BLaER1 treated with 17β-estradiol and CSF1 and Interleukin-3, amounts not matched to agents 10 nM and 100 nM (cell line): ENCODE data around the gene CHST15.

Experiments used
- H3K27ac ChIP-seq, 11 experiments: shearing (Covaris generic); formaldehyde crosslinking; 2 replicates each; pipeline ENCODE4 v1.8.1; 2022
- H3K27me3 ChIP-seq, 11 experiments: shearing (Covaris generic); formaldehyde crosslinking; 2 replicates each; pipeline ENCODE4 v1.8.1; 2022
- H3K36me3 ChIP-seq, 11 experiments: shearing (Covaris generic); formaldehyde crosslinking; 2 replicates each; pipeline ENCODE4 v1.8.1; 2022
- H3K4me1 ChIP-seq, 10 experiments: shearing (Covaris generic); formaldehyde crosslinking; 2 replicates each; pipeline ENCODE4 v1.8.1; 2022
- H3K4me2 ChIP-seq, 11 experiments: shearing (Covaris generic); formaldehyde crosslinking; 2 replicates each; pipeline ENCODE4 v1.8.1; 2022
- H3K4me3 ChIP-seq, 10 experiments: shearing (Covaris generic); formaldehyde crosslinking; 2 replicates each; pipeline ENCODE4 v1.8.1; 2022
- H3K9ac ChIP-seq, 11 experiments: shearing (Covaris generic); formaldehyde crosslinking; 2 replicates each; pipeline ENCODE4 v1.8.1; 2022
- H3K9me3 ChIP-seq, 11 experiments: shearing (Covaris generic); formaldehyde crosslinking; replicated peaks in 1 of 11; 2 replicates each; pipeline ENCODE4 v1.8.1; 2022
- H4K20me1 ChIP-seq, 11 experiments: shearing (Covaris generic); formaldehyde crosslinking; 2 replicates each; pipeline ENCODE4 v1.8.1; 2022
- Cebpa-rat ChIP-seq, 11 experiments: shearing (Covaris generic); IDR thresholded peaks; 2 replicates each; pipeline ENCODE4 v1.8.1; 2022

CHST15 gene

DNA sequence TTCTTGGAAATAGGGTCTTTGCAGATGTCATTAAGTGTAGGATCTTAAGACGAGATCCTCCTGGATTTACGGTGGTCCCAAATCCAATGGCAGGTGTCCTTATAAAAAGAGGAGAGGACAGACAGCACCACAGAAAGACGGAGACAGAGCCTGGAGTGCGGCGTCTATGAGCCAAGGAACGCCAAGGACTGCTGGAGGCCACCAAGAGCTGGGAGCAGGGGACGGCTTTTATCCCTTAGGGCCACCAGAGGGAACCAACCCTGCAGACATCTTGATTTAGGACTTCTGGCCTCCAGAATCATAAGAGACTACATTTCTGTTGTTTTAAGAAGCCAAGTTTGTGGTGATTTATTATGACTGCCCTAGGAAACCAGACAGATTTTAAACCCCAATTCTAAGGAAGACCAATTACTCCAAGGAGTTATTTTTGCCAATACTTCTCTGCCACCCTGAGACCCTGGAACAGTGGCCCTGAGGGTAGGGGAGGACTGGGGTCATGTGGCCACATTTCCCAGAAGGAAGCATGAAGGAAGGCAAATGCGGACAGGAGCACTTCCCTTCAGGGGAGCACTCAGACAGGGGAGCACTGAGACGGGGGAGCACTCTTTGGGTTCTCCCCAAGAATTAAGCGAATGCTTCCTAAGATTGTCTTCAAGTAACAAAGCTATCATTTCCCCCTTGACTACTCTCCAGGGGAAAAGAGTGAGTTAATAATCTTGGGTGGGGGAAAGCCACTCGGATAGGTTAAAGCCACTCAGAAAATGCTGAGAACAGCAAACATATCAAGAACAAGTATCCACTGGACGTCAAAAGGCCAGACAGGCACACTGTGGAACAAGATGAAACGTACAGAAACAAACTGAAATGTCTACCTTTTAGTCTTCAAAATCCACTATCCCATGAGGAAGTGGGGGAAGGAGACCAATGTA, 67.5 kb downstream of the CHST15 start:
- H3K4me2 ChIP-seq = peak overlapping the region in 9 of 11 experiments; percentile 1 to 43 (median 18); a peak in 10 of 22 replicates

DNA sequence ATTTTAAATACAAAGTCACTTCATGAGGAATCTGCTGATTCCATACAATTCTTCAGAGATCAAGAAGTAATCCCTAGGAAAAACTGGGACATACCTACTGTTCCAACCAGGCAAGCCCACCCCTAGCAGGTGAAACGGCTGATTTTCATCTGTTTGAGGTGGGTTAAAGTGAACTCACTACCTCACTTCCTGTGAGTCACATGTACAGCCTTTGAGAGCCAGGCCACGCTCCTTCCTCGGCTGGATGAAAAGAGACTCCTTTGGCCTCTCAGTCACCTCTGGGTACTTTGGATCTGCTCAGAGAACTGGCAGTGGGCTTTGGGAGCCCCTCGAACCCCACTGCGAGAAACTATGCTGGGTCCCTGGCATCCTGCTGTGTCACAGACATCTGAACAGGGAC, 68.2 kb downstream of the CHST15 start:
- Histone ChIP-seq H3K4me2 (0 out of 22 replicates have a peak overlapping the region, but pooled peaks of 1 of the 11 experiments have one; percentile 28), H3K36me3 (peaks cover 85 to 100% (median 98%) of the 10 kb centered on the region in 11 experiments), H3K27me3 (no peaks in the 10 kb centered on the region), H3K4me3 (no peak overlapping the region), H3K4me1 (peaks cover 16 to 49% (median 27%) of the 10 kb centered on the region in 10 experiments; a peak in 19 of 20 replicates), H3K9me3 (no peaks in the 10 kb centered on the region), H4K20me1 (peaks cover 5 to 100% (median 73%) of the 10 kb centered on the region in 11 experiments; a peak in 20 of 22 replicates), H3K27ac (peak overlapping the region in 5 of 11 experiments; percentile 8 to 33 (median 20); a peak in 5 of 22 replicates), H3K9ac (peak overlapping the region in 4 of 11 experiments; percentile 2 to 15 (median 10); a peak in 1 of 22 replicates)
- TF ChIP-seq Cebpa-rat (IDR thresholded peaks at IDR 0.05) = no peak

More for the DNA sequence above, 67.5 kb downstream of the CHST15 start:
- TF ChIP-seq Cebpa-rat (IDR thresholded peaks at IDR 0.05) = no peak
- Histone ChIP-seq H3K4me1 (peaks cover 16 to 42% (median 24%) of the 10 kb centered on the region in 10 experiments; a peak in 19 of 20 replicates), H3K9me3 (no peaks in the 10 kb centered on the region), H3K27ac (peak overlapping the region in 9 of 11 experiments; percentile 1 to 56 (median 29); a peak in 14 of 22 replicates), H3K9ac (peak overlapping the region in 5 of 11 experiments; percentile 2 to 39 (median 10); a peak in 4 of 22 replicates), H3K36me3 (peaks cover 85 to 100% (median 98%) of the 10 kb centered on the region in 11 experiments), H4K20me1 (peaks cover 0 to 100% (median 71%) of the 10 kb centered on the region in 11 experiments; a peak in 17 of 22 replicates), H3K4me3 (no peak overlapping the region), H3K27me3 (no peaks in the 10 kb centered on the region)

- Histone ChIP-seq H3K9ac (peak overlapping the region in 1 of 11 experiments; percentile 30; a peak in 2 of 22 replicates), H3K27me3 (no peaks in the 10 kb centered on the region), H3K9me3 (no peaks in the 10 kb centered on the region), H3K36me3 (peaks cover 85 to 100% (median 98%) of the 10 kb centered on the region in 11 experiments), H3K4me2 (no peak overlapping the region), H4K20me1 (peaks cover 15 to 100% (median 82%) of the 10 kb centered on the region in 11 experiments), H3K27ac (no peak overlapping the region), H3K4me3 (no peak overlapping the region), H3K4me1 (peaks cover 32 to 63% (median 48%) of the 10 kb centered on the region in 10 experiments)
- no peak for TF ChIP-seq Cebpa-rat (IDR thresholded peaks at IDR 0.05)
Measured at GRCh38 chr10:124022066-124022465, 71.3 kb downstream of the CHST15 start.

DNA sequence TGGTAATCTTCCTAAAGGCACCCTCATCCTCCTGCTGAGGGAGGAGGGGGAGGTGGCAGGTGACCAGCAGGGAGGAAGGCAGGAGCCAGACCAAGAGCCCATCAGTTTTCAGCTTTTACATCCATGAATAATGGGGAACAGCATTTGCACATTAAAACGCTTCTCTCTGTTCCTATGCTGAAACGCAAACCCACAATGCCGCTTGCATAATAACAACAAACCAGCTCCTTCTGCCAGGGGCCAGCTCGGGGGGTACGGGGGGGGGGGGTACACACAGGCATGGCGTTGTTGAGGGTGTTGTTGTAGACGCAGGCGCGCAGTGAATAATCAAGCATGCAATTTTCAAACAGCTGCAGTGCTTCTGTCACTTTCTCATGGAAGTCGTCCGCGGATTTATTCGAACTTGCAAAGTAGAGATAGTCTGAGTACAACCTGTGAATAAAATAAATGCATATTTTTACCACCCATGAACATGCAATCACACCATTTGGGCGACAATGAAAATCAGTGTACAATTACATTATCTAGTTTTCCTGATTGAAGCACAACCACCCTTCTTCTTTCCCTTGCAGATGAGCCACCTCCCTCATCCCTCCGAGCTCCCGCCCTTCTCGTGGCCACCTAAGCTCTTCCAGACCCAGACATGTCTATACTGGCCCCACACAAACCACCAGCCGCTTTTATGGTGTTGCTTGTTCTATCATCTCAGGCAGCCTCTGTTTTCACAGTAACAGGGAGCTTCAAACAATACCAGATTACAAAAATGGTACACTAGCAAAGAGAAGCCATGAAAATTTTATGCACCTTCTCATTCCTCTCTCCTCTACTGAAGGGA, 72.2 kb downstream of the CHST15 start:
- Histone ChIP-seq H3K4me2 (no peak overlapping the region), H4K20me1 (peaks cover 23 to 100% (median 84%) of the 10 kb centered on the region in 11 experiments), H3K36me3 (peaks cover 92 to 100% (median 98%) of the 10 kb centered on the region in 11 experiments), H3K4me1 (peaks cover 32 to 63% (median 48%) of the 10 kb centered on the region in 10 experiments), H3K27me3 (no peaks in the 10 kb centered on the region), H3K4me3 (no peak overlapping the region), H3K27ac (no peak overlapping the region), H3K9ac (no peak overlapping the region), H3K9me3 (no peaks in the 10 kb centered on the region)
- no peak for TF ChIP-seq Cebpa-rat (IDR thresholded peaks at IDR 0.05)

GRCh38 chr10:124019886-124020797, 73.3 kb downstream of the CHST15 start:
- Histone ChIP-seq H3K9ac (peak overlapping the region in 2 of 11 experiments; percentile 18 to 28; a peak in 1 of 22 replicates), H3K9me3 (no peaks in the 10 kb centered on the region), H3K27me3 (no peaks in the 10 kb centered on the region), H3K4me1 (peaks cover 38 to 68% (median 52%) of the 10 kb centered on the region in 10 experiments), H3K4me3 (no peak overlapping the region), H3K27ac (no peak overlapping the region), H3K4me2 (peak overlapping the region in 2 of 11 experiments; percentile 3 to 6; a peak in 2 of 22 replicates), H3K36me3 (peaks cover 95 to 100% (median 99%) of the 10 kb centered on the region in 11 experiments), H4K20me1 (peaks cover 33 to 100% (median 91%) of the 10 kb centered on the region in 11 experiments)
- TF ChIP-seq Cebpa-rat (IDR thresholded peaks at IDR 0.05) = no peak

DNA sequence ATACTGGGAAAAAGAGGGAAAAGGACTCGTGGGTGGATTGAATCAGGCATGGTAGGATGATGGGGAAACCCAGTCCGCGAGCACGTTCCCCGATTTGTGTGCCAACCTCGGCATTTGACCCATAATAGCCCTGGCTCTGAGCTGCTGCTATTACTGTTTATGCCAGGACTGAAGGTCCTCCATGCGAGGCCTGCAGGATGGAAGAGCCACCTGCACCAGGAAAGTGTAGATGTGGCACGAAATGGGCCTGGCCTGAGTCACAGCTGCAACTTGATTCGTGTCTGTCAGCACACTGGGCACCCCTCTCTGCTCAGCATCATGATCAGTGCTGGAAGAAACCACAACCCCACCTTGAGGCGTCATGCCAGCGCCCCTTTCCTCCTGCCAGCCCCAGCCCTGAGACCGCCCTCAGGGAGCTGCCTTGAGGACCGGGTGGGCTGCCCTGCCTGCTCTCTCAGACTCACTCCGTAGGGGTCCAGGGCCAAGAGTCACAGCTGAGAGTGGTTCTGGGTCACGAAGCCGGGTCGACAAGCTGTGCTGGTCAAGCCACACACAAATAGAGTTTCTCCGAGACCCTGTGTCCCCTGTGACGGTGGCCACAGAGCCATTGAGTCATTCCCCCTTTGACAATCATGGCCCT, 74.4 kb downstream of the CHST15 start:
- Histone ChIP-seq H3K4me1 (peaks cover 49 to 79% (median 63%) of the 10 kb centered on the region in 10 experiments), H3K36me3 (peaks cover 89 to 98% (median 95%) of the 10 kb centered on the region in 11 experiments), H3K27ac (no peak overlapping the region), H3K4me2 (peak overlapping the region in 6 of 11 experiments; percentile 2 to 79 (median 54); a peak in 9 of 22 replicates), H4K20me1 (peaks cover 38 to 100% (median 88%) of the 10 kb centered on the region in 11 experiments), H3K9me3 (peaks cover 0 to 8% (median 7%) of the 10 kb centered on the region in 11 experiments; a peak in 18 of 22 replicates), H3K4me3 (no peak overlapping the region), H3K9ac (peak overlapping the region in 3 of 11 experiments; percentile 6 to 17 (median 16); a peak in 1 of 22 replicates), H3K27me3 (no peaks in the 10 kb centered on the region)
- no peak for TF ChIP-seq Cebpa-rat (IDR thresholded peaks at IDR 0.05)

- H4K20me1 ChIP-seq = peaks cover 38 to 100% (median 88%) of the 10 kb centered on the region in 11 experiments
- H3K4me1 ChIP-seq = peaks cover 58 to 92% (median 75%) of the 10 kb centered on the region in 10 experiments
Measured at GRCh38 chr10:124017729-124018128, 75.7 kb downstream of the CHST15 start.

More at GRCh38 chr10:124017729-124018128, 75.7 kb downstream of the CHST15 start:
- H3K27ac ChIP-seq = no peak overlapping the region
- H3K27me3 ChIP-seq = no peaks in the 10 kb centered on the region
- H3K9ac ChIP-seq = peak overlapping the region in 4 of 11 experiments; percentile 16 to 28 (median 22); a peak in 5 of 22 replicates
- no peak for TF ChIP-seq Cebpa-rat (IDR thresholded peaks at IDR 0.05)
- H3K4me2 ChIP-seq = peak overlapping the region; percentile 21 to 79 (median 65); a peak in 16 of 22 replicates
- H3K9me3 ChIP-seq = peaks cover 0 to 21% (median 18%) of the 10 kb centered on the region in 11 experiments; a peak in 18 of 22 replicates
- H3K36me3 ChIP-seq = peaks cover 89 to 98% (median 96%) of the 10 kb centered on the region in 11 experiments
- no peak overlapping the region for H3K4me3 ChIP-seq
